Stimulated activated CD4-positive, alpha-beta T cell treated with anti-CD3 and anti-CD28 coated beads, Interleukin-1b, Interleukin-23, amount 100 ng/mL, for 48 hours (primary cell): ENCODE data around the gene MBD3.

ENCODE experiments used
- DNase-seq: peaks from one replicate; pipeline ENCODE4 v3.0.0-alpha.2; 2020

The MBD3 gene

DNA sequence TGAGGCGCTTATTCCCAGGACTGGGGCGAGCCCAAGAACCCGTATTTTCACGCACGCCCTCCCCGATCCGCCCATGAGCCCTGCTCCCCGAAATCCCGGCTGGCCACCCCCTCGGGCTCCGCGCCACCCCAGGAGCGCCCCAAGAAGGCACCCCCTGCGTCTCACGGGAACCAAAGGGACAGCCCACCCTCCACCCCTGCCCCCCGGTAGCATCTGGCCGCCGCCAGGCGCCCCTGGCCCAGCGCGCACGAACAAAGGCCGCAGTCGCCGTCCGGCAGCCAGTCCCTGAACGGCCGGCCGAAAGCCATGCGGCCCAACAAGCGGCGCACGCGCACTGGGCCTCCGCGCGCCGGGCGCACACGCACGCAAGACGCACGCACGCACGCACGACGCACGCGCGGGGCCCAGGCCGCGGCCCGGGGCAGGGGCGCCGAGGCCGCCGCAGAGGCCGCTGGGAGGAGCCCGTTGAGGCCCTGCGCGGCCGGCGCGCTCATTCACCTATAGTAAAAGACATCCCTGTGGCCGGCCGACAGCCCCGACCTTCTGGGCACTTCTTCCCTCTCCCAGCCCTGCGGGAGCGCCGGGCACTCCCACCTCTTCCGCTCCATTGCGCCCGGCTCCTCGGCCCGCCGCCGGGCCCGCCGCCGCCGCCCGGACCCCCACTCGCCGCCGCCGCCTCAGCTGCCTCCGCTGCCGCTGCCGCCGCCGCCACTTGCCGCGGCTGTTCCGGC is 476 bp downstream of the MBD3 start:
- DNase-seq = peak; percentile 84

DNA sequence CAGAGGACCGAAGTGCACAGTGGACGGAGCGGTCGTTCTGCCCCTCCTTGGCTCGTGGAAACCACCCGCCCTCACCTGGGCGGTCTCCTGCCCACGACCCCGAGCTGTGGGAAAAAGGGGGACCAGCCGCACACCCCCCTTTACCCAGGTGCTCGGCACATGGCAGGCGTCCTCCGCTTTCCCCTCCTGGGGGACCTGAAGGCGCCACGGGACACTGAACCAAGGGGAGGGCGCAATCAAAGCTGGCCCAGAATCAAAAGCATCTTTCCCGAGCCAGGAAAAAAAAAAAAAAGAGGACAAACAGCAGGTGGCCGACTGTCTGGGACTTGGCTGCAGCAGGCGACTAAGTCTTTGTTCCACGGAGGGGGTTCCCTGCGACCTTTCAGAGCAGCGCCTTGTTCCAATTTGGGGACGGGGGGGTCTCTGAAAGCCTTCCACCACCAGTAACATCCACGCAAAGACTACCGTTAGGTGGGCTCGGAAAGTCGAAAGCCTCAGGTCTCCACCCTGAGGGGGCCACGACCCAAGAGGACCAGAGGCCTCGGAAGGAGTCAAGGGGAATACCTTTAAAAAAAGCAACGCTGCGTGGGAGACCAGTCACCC is 1.1 kb downstream of the MBD3 start:
- DNase-seq = no peak

- peak; percentile 33 for DNase-seq
These were observed 1.8 kb downstream of the MBD3 start for GRCh38 chr19:1590641-1591397.

DNA sequence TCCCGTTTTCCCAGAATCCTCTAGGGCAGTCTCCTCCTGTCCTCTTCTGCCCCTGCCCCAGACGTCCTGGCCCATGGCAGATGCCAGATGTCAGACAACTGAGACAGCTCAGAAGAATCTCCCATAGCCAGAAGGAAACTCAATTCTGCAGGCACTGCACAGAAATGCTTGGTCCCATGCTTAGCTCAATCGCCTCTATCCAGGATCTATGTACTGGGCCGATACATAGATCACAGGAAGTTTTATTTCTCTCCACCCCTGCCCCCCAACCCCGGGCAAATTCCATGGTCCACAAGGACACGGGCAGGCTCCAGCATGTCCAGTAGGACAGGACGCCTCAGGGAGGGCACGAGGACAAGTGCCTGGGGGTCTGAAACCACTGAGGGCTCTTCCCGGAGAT is 4.8 kb downstream of the MBD3 start:
- no peak for DNase-seq

GRCh38 chr19:1585243-1585580 is 7.5 kb downstream of the MBD3 start:
- no peak for DNase-seq

DNA sequence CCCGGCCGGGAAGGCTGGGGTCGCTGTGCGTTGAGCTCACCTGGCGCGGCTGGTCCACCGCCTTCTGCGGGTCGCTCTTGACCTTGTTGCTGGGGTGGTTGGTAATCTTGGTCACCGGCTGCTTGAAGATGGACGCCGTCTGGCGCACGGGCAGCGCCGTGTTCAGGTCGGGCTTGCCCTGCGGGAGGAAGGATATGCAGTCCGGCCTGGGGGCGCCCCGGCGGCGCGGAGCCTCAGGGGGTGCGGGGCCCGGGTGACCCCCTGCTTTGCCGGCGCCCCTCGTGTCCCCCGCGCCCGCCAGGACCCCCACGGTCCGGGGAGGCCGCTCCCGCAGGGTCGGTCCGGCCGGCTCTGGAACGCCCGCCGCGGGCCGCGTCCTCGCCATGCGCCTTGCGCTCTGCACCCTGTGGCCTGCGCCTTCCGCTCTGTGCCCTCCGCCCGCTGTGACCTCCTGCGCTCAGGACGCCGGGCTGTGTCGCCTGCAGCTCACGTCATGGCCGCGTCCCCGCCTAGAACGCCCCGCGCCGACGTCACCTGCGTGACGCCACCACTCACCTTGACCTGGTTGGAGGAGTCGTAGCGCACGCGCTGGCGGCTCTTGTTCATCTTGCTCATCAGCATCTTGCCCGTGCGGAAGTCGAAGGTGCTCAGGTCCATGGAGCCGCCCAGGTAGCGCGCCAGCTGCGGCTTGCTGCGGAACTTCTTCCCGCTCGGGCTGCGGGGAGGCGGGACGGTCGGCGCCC is 8.0 kb downstream of the MBD3 start:
- no peak for DNase-seq

GRCh38 chr19:1582201-1582600 is 10.5 kb downstream of the MBD3 start:
- no peak for DNase-seq

DNA sequence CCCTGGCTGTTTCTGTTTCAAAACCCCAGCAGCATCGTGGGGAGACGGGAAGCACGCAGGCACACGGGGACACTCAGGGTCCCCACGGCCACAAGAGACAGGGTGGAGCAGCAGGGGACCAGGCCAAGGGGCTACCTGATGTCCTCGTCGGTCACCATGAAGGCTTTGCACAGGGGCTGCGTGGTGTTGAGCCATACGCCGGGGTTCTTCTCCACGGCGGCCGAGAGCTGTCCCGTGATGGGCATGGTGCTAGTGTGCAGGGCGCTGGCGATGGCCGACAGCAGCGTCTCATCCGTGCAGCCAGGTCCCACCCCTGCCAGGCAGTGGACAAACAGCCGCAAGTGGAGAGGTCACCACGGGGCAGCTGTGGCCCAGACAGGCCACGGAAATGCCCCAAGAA is 11.7 kb downstream of the MBD3 start:
- DNase-seq = no peak

- no peak for DNase-seq
These were observed 12.3 kb downstream of the MBD3 start for GRCh38 chr19:1580382-1580781.

GRCh38 chr19:1579222-1579621 is 13.4 kb downstream of the MBD3 start:
- no peak for DNase-seq

- DNase-seq = no peak
These were observed 14.6 kb downstream of the MBD3 start for GRCh38 chr19:1577929-1578618.

DNA sequence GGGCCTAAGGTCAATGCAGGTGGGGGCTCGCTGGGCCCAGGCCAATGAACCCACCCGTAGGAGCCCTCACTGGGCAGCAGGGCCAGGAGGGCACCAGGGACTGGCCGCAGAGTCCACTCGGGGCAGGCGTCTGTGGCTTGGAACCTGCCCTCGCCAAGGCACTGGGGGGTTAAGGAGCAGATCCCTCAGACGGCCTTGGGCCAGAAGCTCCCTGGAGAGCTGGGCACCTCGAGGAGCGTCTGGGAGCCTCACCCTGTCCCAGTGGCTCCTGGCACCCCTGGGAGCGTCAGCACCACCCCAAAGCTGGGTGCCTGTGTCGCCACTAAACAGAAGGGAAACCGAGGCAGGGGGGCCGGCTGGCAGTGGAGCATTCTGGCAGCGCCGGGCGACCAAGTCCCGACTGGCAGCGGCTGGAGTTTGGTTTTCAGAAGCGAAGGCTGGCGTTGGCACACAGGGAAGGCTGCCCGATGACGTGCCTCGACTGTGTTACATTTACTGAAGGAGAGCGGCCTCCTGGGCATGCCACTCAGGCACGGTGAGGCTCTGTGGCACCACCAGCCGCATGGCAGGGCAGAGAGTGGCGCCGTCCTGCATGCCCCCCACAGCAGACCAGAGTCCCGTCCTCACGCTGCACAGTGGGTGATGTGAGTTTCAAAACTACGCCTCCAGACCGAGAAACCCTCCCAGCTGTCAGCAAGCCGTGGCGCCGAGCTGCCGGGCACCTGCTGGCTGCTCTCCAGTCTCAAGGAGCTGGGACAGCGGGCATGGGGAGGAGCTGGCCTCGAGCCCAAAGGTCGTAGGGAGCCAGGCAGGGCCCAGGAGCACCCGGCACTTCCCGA is 15.4 kb downstream of the MBD3 start:
- no peak for DNase-seq

DNA sequence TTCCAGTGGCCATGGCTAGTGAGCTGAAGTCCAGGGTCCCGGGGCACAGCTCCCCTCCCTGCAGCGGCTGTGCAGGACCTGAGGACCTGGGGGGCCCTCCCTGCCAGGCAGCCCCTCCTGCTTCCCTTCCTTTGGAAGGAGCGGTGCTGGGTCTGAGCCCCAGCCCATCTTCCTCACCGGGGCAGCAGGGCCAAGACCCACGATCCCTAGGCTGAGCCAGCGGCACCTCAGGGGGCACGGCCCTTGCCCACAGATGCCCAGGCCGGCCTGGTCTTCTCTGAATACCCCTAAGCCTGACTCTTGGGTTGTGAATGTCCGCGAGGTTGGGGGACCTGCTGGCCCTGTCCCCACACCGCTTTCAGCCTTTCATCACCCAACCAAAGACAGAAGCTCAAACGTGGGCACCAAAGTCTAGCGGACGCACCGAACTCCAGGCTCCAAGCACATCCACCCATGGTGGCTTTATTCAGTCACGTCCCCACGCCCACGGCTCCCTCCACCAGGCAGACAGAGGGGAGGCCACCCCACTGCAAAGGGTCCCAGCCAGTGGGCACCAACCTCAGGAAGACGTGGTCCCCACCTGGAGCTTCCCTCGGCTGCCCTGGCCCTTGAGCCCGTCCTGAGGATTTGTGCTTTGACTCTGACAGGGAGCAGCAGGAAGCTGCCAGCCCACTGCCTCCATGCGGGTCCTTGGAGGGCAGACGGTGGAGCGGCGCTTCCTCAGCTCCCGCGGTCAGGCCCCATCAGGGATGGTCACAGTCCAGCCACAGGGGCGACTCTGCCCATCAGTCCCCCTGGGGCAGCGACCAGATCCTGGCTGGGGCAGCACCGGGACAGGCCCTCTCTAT is 16.2 kb downstream of the MBD3 start:
- DNase-seq = no peak

- DNase-seq = no peak
These were observed 17.1 kb downstream of the MBD3 start for GRCh38 chr19:1575323-1576241.

DNA sequence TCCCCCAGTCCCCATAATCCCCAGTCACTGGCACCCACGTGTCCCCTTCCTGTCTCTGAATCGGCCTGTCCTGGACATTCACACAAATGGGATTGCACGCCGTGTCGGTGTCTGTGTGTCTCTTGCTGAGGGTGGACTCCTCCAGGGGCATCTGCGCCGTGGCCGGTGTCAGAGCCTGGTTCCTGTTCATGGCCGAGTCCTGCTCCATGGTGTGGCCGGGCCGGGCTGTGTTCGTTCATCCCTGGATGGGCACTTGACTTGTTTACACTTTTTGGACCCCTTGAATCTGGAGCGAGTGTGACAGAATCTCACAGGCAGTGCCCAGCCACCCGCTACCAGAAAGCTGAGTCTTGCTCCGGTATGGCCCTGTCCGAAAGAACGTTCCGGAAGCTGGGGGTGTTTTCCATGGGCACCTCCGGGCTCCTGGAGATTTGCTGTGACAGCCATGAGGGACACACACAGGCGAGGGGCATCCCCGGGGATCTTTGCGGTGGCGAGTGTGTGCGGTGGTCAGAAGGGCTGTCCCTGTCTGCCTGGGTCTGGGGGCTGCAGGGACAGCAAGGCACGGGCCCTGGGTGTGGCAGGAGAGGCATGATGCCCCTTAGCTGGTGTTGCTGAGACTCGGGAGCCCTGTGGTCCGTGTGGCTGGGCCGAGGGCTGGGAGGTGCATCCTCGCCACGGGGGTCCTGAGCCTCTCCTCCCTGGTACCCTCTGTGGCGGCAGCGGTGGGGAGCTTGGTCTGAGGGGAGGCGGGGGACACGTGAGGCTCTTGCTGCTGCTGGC is 18.1 kb downstream of the MBD3 start:
- no peak for DNase-seq

GRCh38 chr19:1572795-1573194 is 19.9 kb downstream of the MBD3 start:
- DNase-seq = no peak

DNA sequence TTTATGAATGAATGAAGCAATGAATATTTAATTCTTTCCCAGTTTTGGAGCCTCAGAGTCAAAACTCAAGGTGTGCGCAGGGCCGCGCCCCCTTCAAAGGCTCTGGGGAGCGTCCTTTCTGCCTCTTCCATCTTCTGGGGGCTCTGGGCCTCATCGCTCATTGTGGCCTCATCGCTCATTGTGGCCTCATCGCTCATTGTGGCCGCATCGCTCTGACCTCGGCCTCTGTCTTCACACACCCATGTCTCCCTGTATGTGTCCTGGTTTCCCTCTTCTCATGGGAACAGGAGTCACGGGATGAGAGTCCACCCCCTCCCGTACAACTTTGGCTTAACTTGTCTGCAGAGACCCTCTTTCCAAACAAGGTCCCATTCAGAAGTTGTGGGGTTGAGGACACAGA is 21.3 kb downstream of the MBD3 start:
- no peak for DNase-seq

GRCh38 chr19:1570836-1571235 is 21.8 kb downstream of the MBD3 start:
- no peak for DNase-seq

- no peak for DNase-seq
These were observed 22.7 kb downstream of the MBD3 start for GRCh38 chr19:1569997-1570396.
